IMR-90 (cell line): ENCODE results near the gene LIMS2.

Source experiments
- BHLHE40 ChIP-seq: fragments of 150-350 bp; IDR thresholded peaks from 2 replicates; pipeline ENCODE4 v1.6.1; 2016; ENCODE audit warnings: mild to moderate bottlenecking, low read depth, low read length
- ELK1 ChIP-seq: fragments of 150-350 bp; IDR thresholded peaks from 2 replicates; pipeline ENCODE4 v1.6.1; 2016; ENCODE audit warnings: low read depth, mild to moderate bottlenecking, low read length, moderate library complexity, borderline replicate concordance
- FOS ChIP-seq: fragments of 150-350 bp; IDR thresholded peaks from 2 replicates; pipeline ENCODE4 v1.6.1; 2016; ENCODE audit warnings: low read depth, low read length
- MAZ ChIP-seq: IDR thresholded peaks from 2 replicates; pipeline ENCODE4 v1.6.1; 2012; ENCODE audit warnings: low read depth, mild to moderate bottlenecking, low read length, improper control_type of control experiment, moderate library complexity, borderline replicate concordance
- MXI1 ChIP-seq: IDR thresholded peaks from 2 replicates; pipeline ENCODE4 v1.6.1; 2012; ENCODE audit warnings: low read depth, mild to moderate bottlenecking, low read length, moderate library complexity, borderline replicate concordance
- NFE2L2 ChIP-seq: fragments of 150-350 bp; IDR thresholded peaks from 2 replicates; pipeline ENCODE4 v1.6.1; 2016; ENCODE audit warnings: low read depth, mild to moderate bottlenecking, low read length
- POLR2A ChIP-seq: IDR thresholded peaks from 2 replicates; pipeline ENCODE4 v1.6.1; 2012; ENCODE audit warnings: mild to moderate bottlenecking, low read depth, low read length
- RAD21 ChIP-seq: IDR thresholded peaks from 2 replicates; pipeline ENCODE4 v1.6.1; 2012; ENCODE audit warnings: low read length, improper control_type of control experiment
- RCOR1 ChIP-seq: IDR thresholded peaks from 2 replicates; pipeline ENCODE4 v1.6.1; 2012; ENCODE audit warnings: mild to moderate bottlenecking, low read length, improper control_type of control experiment; ENCODE audit not compliant: insufficient replicate concordance
- RFX5 ChIP-seq: IDR thresholded peaks from 2 replicates; pipeline ENCODE4 v1.8.0; 2012; ENCODE audit warnings: low read depth, mild to moderate bottlenecking, low read length, moderate library complexity
- SMC3 ChIP-seq: fragments of 150-350 bp; IDR thresholded peaks from 2 replicates; pipeline ENCODE4 v1.6.1; 2016; ENCODE audit warnings: low read depth, mild to moderate bottlenecking, antibody characterized with exemption, low read length, moderate library complexity
- TF ChIP-seq, protein P1 (sequence below): conservative IDR thresholded peaks from 2 replicates; pipeline ENCODE4 v1.5.1; 2012; ENCODE audit warnings: mild to moderate bottlenecking, low read depth, low read length, improper control_type of control experiment
- TF ChIP-seq, protein P2 (sequence below): fragments of 150-350 bp; IDR thresholded peaks from 2 replicates; pipeline ENCODE4 v1.6.1; 2017; ENCODE audit warnings: mild to moderate bottlenecking, antibody characterized with exemption, low read length, low read depth

- TF ChIP-seq, protein P1, sequence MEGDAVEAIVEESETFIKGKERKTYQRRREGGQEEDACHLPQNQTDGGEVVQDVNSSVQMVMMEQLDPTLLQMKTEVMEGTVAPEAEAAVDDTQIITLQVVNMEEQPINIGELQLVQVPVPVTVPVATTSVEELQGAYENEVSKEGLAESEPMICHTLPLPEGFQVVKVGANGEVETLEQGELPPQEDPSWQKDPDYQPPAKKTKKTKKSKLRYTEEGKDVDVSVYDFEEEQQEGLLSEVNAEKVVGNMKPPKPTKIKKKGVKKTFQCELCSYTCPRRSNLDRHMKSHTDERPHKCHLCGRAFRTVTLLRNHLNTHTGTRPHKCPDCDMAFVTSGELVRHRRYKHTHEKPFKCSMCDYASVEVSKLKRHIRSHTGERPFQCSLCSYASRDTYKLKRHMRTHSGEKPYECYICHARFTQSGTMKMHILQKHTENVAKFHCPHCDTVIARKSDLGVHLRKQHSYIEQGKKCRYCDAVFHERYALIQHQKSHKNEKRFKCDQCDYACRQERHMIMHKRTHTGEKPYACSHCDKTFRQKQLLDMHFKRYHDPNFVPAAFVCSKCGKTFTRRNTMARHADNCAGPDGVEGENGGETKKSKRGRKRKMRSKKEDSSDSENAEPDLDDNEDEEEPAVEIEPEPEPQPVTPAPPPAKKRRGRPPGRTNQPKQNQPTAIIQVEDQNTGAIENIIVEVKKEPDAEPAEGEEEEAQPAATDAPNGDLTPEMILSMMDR: no peak
- no peak for TF ChIP-seq BHLHE40
- no peak for TF ChIP-seq POLR2A
- TF ChIP-seq ELK1: no peak
- no peak for TF ChIP-seq NFE2L2
- no peak for TF ChIP-seq RAD21
- TF ChIP-seq MXI1: no peak
- TF ChIP-seq SMC3: no peak
- TF ChIP-seq, protein P2, sequence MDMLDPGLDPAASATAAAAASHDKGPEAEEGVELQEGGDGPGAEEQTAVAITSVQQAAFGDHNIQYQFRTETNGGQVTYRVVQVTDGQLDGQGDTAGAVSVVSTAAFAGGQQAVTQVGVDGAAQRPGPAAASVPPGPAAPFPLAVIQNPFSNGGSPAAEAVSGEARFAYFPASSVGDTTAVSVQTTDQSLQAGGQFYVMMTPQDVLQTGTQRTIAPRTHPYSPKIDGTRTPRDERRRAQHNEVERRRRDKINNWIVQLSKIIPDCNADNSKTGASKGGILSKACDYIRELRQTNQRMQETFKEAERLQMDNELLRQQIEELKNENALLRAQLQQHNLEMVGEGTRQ: no peak
- no peak for TF ChIP-seq MAZ
- TF ChIP-seq RFX5: no peak
- no peak for TF ChIP-seq FOS
- no peak for TF ChIP-seq RCOR1
These were observed 25.1 kb downstream of the LIMS2 start for GRCh38 chr2:127650041-127650784.
